RPMI7951 (cell line): ENCODE measurements around the gene SYCP1. TPM values are rescaled to one million over a fixed set of nuclear protein-coding genes. Genes with fewer than 3 reads are reported as not detected.
"Not testable (repeated sequence)": the region's sequence is repeated elsewhere in the genome, so short reads cannot be mapped to it uniquely, and the experiment has no call there.

ENCODE experiments used
- DNase-seq: peaks from one replicate; pipeline ENCODE4 v3.0.0-alpha.2; 2012; ENCODE audit warnings: low read depth
- total RNA-seq: library from RNA; depleted of rRNA; stranded (reverse); fragments of >200 nt; shearing (Covaris generic); gene quantifications from 2 replicates; pipeline ENCODE4 v1.2.3, GENCODE V29; 2014

SYCP1 gene
- total RNA-seq, 1 experiment from 2014 or later = not detected

GRCh38 chr1:114959423-114959822, 104.8 kb downstream of the SYCP1 start:
- no peak for DNase-seq

- DNase-seq = no peak
Measured at GRCh38 chr1:114976891-114977290, 122.2 kb downstream of the SYCP1 start.

GRCh38 chr1:114979278-114979891, 124.7 kb downstream of the SYCP1 start:
- DNase-seq = peak; percentile 51

GRCh38 chr1:114982251-114982650, 127.6 kb downstream of the SYCP1 start:
- DNase-seq = no peak

- DNase-seq = no peak
Measured at GRCh38 chr1:114986286-114986685, 131.6 kb downstream of the SYCP1 start.

GRCh38 chr1:114988095-114988494, 133.4 kb downstream of the SYCP1 start:
- no peak for DNase-seq

GRCh38 chr1:114997510-114998289, 143.0 kb downstream of the SYCP1 start:
- DNase-seq = no peak

- no peak for DNase-seq
Measured at GRCh38 chr1:115006191-115006590, 151.5 kb downstream of the SYCP1 start.

- no peak for DNase-seq
Measured at GRCh38 chr1:115012006-115012405, 157.3 kb downstream of the SYCP1 start.

GRCh38 chr1:115012434-115012833, 157.8 kb downstream of the SYCP1 start:
- no peak for DNase-seq

- DNase-seq = no peak
Measured at GRCh38 chr1:115013792-115014191, 159.1 kb downstream of the SYCP1 start.

- DNase-seq = not testable (repeated sequence)
Measured at GRCh38 chr1:115019549-115019948, 164.9 kb downstream of the SYCP1 start.

GRCh38 chr1:115021145-115021544, 166.5 kb downstream of the SYCP1 start:
- DNase-seq = no peak

GRCh38 chr1:115023593-115023992, 168.9 kb downstream of the SYCP1 start:
- no peak for DNase-seq

GRCh38 chr1:115029526-115029925, 174.9 kb downstream of the SYCP1 start, which contains the start of gene TSHB:
TSHB (plus strand) TSS chr1:115029826; CDS start chr1:115033363, 3,537 bp downstream.
- no peak for DNase-seq

- DNase-seq = no peak
Measured at GRCh38 chr1:115031595-115031994, 176.9 kb downstream of the SYCP1 start.

- no peak for DNase-seq
Measured at GRCh38 chr1:115035652-115036051, 181.0 kb downstream of the SYCP1 start.

- DNase-seq = no peak
Measured at GRCh38 chr1:115036814-115037507, 182.3 kb downstream of the SYCP1 start.

- no peak for DNase-seq
Measured at GRCh38 chr1:115040501-115040900, 185.8 kb downstream of the SYCP1 start.

- peak; percentile 31 for DNase-seq
Measured at GRCh38 chr1:115041654-115042053, 187.0 kb downstream of the SYCP1 start.
